HepG2 (cell line): ENCODE measurements around the gene TMEM184B. TPM values are rescaled to one million over a fixed set of nuclear protein-coding genes. Genes with fewer than 3 reads are reported as not detected.
A peak's percentile ranks its signal among the peaks of the same experiment; 100 is the strongest.

Source experiments
- DMTF1 ChIP-seq: sonication (generic); formaldehyde crosslinking; IDR thresholded peaks from 2 replicates; pipeline ENCODE4 v1.4.0; 2020; ENCODE audit warnings: mild to moderate bottlenecking, missing genetic modification reagents
- MED1 ChIP-seq: sonication (generic); formaldehyde crosslinking; IDR thresholded peaks from 2 replicates; pipeline ENCODE4 v1.4.0; 2020; ENCODE audit warnings: missing genetic modification reagents
- NCOA5 ChIP-seq: sonication (generic); formaldehyde crosslinking; IDR thresholded peaks from 2 replicates; pipeline ENCODE4 v1.4.0; 2020; ENCODE audit warnings: missing genetic modification reagents
- ONECUT2 ChIP-seq: sonication (generic); formaldehyde crosslinking; IDR thresholded peaks from 2 replicates; pipeline ENCODE4 v1.4.0; 2020; ENCODE audit warnings: missing genetic modification reagents
- RCOR2 ChIP-seq: IDR thresholded peaks from 2 replicates; pipeline ENCODE4 v1.6.1; 2016; ENCODE audit warnings: missing biosample characterization, missing genetic modification reagents
- TFAP4 ChIP-seq: sonication (generic); IDR thresholded peaks from 2 replicates; pipeline ENCODE4 v1.6.1; 2016; ENCODE audit warnings: low read depth, borderline replicate concordance
- ZFP90 ChIP-seq: sonication (generic); formaldehyde crosslinking; IDR thresholded peaks from 2 replicates; pipeline ENCODE4 v1.8.0; 2022; ENCODE audit warnings: missing genetic modification reagents, mild to moderate bottlenecking, inconsistent platforms, borderline replicate concordance
- ZMYM3 ChIP-seq: sonication (generic); formaldehyde crosslinking; IDR thresholded peaks from 2 replicates; pipeline ENCODE4 v1.5.1; 2020; ENCODE audit warnings: mild to moderate bottlenecking, missing genetic modification reagents
- ZNF451 ChIP-seq: sonication (generic); formaldehyde crosslinking; IDR thresholded peaks from 2 replicates; pipeline ENCODE4 v1.5.0; 2020; ENCODE audit warnings: mild to moderate bottlenecking, missing genetic modification reagents
- ZNF543 ChIP-seq: sonication (generic); formaldehyde crosslinking; IDR thresholded peaks from 2 replicates; pipeline ENCODE4 v1.4.0; 2020; ENCODE audit warnings: mild to moderate bottlenecking, missing genetic modification reagents
- ZNF570 ChIP-seq: sonication (generic); formaldehyde crosslinking; IDR thresholded peaks from 2 replicates; pipeline ENCODE4 v1.4.0; 2020; ENCODE audit warnings: mild to moderate bottlenecking, missing genetic modification reagents, borderline replicate concordance
- ZNF790 ChIP-seq: sonication (generic); formaldehyde crosslinking; IDR thresholded peaks from 2 replicates; pipeline ENCODE4 v1.8.0; 2022; ENCODE audit warnings: missing genetic modification reagents, mild to moderate bottlenecking, borderline replicate concordance
- polyA plus RNA-seq, 8 experiments: library from polyadenylated mRNA; depleted of rRNA in 3 of 8; stranded (reverse) in 7 of 8; unstranded in 1 of 8; fragments of >200 nt; fragmentation: Illumina TruSeq in 4 of 8; extraction: Trizol in 4 of 8; gene quantifications; 2 replicates each; pipeline versions ENCODE4 v1.2.1 to v1.2.3, GENCODE V29; 2011 to 2016; ENCODE audit warnings: low read depth in 4 of 8, missing spikeins in 1 of 8, mixed read lengths in 1 of 8; ENCODE audit not compliant: insufficient read depth in 1 of 8
- total RNA-seq, 5 experiments: library from RNA; depleted of rRNA; stranded (reverse); fragments of >200 nt; fragmentation: Illumina TruSeq; extraction: Trizol; gene quantifications; 2 replicates each; pipeline ENCODE4 v1.2.3, GENCODE V29; 2016; ENCODE audit warnings: low read depth in 1 of 5
- TF ChIP-seq, protein P1 (sequence below): sonication (generic); formaldehyde crosslinking; IDR thresholded peaks from 2 replicates; pipeline ENCODE4 v1.9.0; 2021; ENCODE audit warnings: missing genetic modification reagents, borderline replicate concordance
- TF ChIP-seq, protein P2 (sequence below): sonication (generic); formaldehyde crosslinking; IDR thresholded peaks from 2 replicates; pipeline ENCODE4 v1.5.0; 2020; ENCODE audit warnings: mild to moderate bottlenecking, missing genetic modification reagents
- TF ChIP-seq, protein P3 (sequence below), 2 experiments: sonication (generic) in 1 of 2; formaldehyde crosslinking in 1 of 2; IDR thresholded peaks; 2 replicates each; pipeline versions ENCODE4 v1.5.1 to v1.6.1; 2011 to 2020; ENCODE audit warnings: borderline replicate concordance in 1 of 2, low read depth in 1 of 2, low read length in 1 of 2, mild to moderate bottlenecking in 1 of 2, missing genetic modification reagents in 1 of 2, moderate library complexity in 1 of 2
- TF ChIP-seq, protein P4 (sequence below): IDR thresholded peaks from 2 replicates; pipeline ENCODE4 v1.6.1; 2016; ENCODE audit warnings: missing compliant biosample characterization, missing genetic modification reagents, borderline replicate concordance

Gene TMEM184B
- total and polyA plus RNA-seq, 2 of the 13 experiments (the other 11 are each of a cell fraction or from before 2014, with no cell fraction given) = 15.9 to 16.0 TPM

DNA sequence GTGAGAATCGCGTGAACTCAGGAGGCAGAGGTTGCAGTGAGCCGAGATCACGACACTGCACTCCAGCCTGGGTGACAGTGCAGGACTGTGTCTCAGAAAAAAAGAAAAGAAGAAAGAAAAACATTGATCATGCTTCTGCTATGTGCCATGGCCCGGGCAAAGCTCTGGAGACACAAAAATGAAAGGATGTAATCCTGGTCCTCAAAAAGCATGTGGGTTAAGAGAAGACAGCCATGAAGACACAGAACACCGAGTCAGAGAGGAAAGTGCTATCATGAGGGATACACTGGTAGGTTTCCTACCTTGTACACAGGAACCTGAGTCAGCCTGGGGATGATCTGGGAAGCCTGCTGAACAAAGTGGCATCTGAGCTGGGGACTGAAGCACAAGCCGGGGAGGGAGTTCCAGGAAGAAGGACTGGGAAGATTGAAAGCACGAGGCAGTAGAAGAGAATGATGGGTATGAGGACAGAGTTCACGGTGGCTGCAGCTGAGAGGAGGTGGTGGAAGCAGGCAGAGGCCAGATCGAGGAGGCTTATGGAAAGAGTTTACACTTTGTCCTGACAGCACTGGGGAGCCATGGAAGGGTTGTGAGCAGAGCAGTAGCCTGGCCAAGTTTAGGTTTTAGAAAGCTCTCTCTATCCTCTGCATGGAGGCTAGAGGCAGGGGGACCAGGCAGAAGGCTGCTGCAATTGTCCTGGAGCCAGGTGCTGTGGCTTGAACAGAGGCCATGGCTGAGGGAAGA lies 80.9 kb downstream of the TMEM184B start (continued):
- TF ChIP-seq, protein P1, sequence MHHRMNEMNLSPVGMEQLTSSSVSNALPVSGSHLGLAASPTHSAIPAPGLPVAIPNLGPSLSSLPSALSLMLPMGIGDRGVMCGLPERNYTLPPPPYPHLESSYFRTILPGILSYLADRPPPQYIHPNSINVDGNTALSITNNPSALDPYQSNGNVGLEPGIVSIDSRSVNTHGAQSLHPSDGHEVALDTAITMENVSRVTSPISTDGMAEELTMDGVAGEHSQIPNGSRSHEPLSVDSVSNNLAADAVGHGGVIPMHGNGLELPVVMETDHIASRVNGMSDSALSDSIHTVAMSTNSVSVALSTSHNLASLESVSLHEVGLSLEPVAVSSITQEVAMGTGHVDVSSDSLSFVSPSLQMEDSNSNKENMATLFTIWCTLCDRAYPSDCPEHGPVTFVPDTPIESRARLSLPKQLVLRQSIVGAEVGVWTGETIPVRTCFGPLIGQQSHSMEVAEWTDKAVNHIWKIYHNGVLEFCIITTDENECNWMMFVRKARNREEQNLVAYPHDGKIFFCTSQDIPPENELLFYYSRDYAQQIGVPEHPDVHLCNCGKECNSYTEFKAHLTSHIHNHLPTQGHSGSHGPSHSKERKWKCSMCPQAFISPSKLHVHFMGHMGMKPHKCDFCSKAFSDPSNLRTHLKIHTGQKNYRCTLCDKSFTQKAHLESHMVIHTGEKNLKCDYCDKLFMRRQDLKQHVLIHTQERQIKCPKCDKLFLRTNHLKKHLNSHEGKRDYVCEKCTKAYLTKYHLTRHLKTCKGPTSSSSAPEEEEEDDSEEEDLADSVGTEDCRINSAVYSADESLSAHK = no peak
- TF ChIP-seq, protein P2, sequence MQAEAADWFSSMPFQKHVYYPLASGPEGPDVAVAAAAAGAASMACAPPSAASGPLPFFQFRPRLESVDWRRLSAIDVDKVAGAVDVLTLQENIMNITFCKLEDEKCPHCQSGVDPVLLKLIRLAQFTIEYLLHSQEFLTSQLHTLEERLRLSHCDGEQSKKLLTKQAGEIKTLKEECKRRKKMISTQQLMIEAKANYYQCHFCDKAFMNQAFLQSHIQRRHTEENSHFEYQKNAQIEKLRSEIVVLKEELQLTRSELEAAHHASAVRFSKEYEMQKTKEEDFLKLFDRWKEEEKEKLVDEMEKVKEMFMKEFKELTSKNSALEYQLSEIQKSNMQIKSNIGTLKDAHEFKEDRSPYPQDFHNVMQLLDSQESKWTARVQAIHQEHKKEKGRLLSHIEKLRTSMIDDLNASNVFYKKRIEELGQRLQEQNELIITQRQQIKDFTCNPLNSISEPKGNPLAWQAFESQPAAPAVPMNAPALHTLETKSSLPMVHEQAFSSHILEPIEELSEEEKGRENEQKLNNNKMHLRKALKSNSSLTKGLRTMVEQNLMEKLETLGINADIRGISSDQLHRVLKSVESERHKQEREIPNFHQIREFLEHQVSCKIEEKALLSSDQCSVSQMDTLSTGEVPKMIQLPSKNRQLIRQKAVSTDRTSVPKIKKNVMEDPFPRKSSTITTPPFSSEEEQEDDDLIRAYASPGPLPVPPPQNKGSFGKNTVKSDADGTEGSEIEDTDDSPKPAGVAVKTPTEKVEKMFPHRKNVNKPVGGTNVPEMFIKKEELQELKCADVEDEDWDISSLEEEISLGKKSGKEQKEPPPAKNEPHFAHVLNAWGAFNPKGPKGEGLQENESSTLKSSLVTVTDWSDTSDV (CRISPR knock-in tag) = 0 out of 2 replicates have a peak, but pooled peaks have one; percentile 57
- TF ChIP-seq NCOA5 (no peak), TFAP4 (peak; percentile 19; the same call in 1 of the 2 replicates), ZFP90 (no peak), ZNF543 (no peak), DMTF1 (no peak), ZNF790 (CRISPR knock-in tag) (no peak), ZNF570 (CRISPR knock-in tag) (no peak), RCOR2 (no peak), ZMYM3 (CRISPR knock-in tag) (peak; percentile 92), ZNF451 (CRISPR knock-in tag) (no peak), MED1 (CRISPR knock-in tag) (peak; percentile 28; the same call in 1 of the 2 replicates), ONECUT2 (CRISPR knock-in tag) (no peak)
- TF ChIP-seq, protein P3, sequence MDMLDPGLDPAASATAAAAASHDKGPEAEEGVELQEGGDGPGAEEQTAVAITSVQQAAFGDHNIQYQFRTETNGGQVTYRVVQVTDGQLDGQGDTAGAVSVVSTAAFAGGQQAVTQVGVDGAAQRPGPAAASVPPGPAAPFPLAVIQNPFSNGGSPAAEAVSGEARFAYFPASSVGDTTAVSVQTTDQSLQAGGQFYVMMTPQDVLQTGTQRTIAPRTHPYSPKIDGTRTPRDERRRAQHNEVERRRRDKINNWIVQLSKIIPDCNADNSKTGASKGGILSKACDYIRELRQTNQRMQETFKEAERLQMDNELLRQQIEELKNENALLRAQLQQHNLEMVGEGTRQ (IDR thresholded peaks at IDR 0.05; ENCODE audit: low read depth, low read length) = no peak
- TF ChIP-seq, protein P3 (CRISPR knock-in tag; IDR thresholded peaks at IDR 0.05; ENCODE audit: borderline replicate concordance) = no peak
- TF ChIP-seq, protein P4, sequence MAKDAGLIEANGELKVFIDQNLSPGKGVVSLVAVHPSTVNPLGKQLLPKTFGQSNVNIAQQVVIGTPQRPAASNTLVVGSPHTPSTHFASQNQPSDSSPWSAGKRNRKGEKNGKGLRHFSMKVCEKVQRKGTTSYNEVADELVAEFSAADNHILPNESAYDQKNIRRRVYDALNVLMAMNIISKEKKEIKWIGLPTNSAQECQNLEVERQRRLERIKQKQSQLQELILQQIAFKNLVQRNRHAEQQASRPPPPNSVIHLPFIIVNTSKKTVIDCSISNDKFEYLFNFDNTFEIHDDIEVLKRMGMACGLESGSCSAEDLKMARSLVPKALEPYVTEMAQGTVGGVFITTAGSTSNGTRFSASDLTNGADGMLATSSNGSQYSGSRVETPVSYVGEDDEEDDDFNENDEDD (CRISPR knock-in tag) = peak; percentile 40; the same call in 1 of the 2 replicates
